HepG2 (cell line): ENCODE measurements around the gene RABL6. TPM values are rescaled to one million over a fixed set of nuclear protein-coding genes. Genes with fewer than 3 reads are reported as not detected.

Experiments used
- ARID2 ChIP-seq: sonication (generic); formaldehyde crosslinking; IDR thresholded peaks from 2 replicates; pipeline ENCODE4 v1.8.1; 2022; ENCODE audit warnings: mild to moderate bottlenecking, missing genetic modification reagents, borderline replicate concordance
- FOXP1 ChIP-seq, 2 experiments: fragments of 450-650 bp in 1 of 2; IDR thresholded peaks; 2 replicates each; pipeline ENCODE4 v1.6.1; 2017 to 2018; ENCODE audit warnings: antibody characterized with exemption in 1 of 2
- HOXA3 ChIP-seq: sonication (generic); formaldehyde crosslinking; IDR thresholded peaks from 2 replicates; pipeline ENCODE4 v1.5.0; 2020; ENCODE audit warnings: missing genetic modification reagents
- KDM6A ChIP-seq: IDR thresholded peaks from 2 replicates; pipeline ENCODE4 v1.6.1; 2016; ENCODE audit warnings: low read depth
- KIAA2018 ChIP-seq: sonication (generic); formaldehyde crosslinking; IDR thresholded peaks from 2 replicates; pipeline ENCODE4 v1.5.0; 2020; ENCODE audit warnings: mild to moderate bottlenecking, missing genetic modification reagents, borderline replicate concordance
- SMARCE1 ChIP-seq: fragments of 450-650 bp; IDR thresholded peaks from 2 replicates; pipeline ENCODE4 v1.6.1; 2017; ENCODE audit warnings: borderline replicate concordance
- STAG1 ChIP-seq: sonication (generic); formaldehyde crosslinking; IDR thresholded peaks from 2 replicates; pipeline ENCODE4 v1.4.0; 2020; ENCODE audit warnings: missing genetic modification reagents
- ZBTB4 ChIP-seq: sonication (generic); formaldehyde crosslinking; IDR thresholded peaks from 2 replicates; pipeline ENCODE4 v1.4.0; 2020; ENCODE audit warnings: missing genetic modification reagents, mild to moderate bottlenecking, borderline replicate concordance
- ZKSCAN5 ChIP-seq: sonication (generic); formaldehyde crosslinking; IDR thresholded peaks from 2 replicates; pipeline ENCODE4 v1.5.1; 2020; ENCODE audit warnings: mild to moderate bottlenecking, missing genetic modification reagents
- ZNF205 ChIP-seq: IDR thresholded peaks from 2 replicates; pipeline ENCODE4 v1.6.1; 2018; ENCODE audit warnings: missing biosample characterization, missing genetic modification reagents
- ZNF333 ChIP-seq: sonication (generic); formaldehyde crosslinking; IDR thresholded peaks from 2 replicates; pipeline ENCODE4 v1.4.0; 2020; ENCODE audit warnings: mild to moderate bottlenecking, missing genetic modification reagents, borderline replicate concordance
- ZNF34 ChIP-seq: sonication (generic); formaldehyde crosslinking; IDR thresholded peaks from 2 replicates; pipeline ENCODE4 v1.4.0; 2020; ENCODE audit warnings: mild to moderate bottlenecking, missing genetic modification reagents, borderline replicate concordance
- ZSCAN12 ChIP-seq: sonication (generic); formaldehyde crosslinking; IDR thresholded peaks from 2 replicates; pipeline ENCODE4 v1.9.0; 2021; ENCODE audit warnings: mild to moderate bottlenecking, missing genetic modification reagents
- polyA plus RNA-seq, 8 experiments: library from polyadenylated mRNA; depleted of rRNA in 3 of 8; stranded (reverse) in 7 of 8; unstranded in 1 of 8; fragments of >200 nt; fragmentation: Illumina TruSeq in 4 of 8; extraction: Trizol in 4 of 8; gene quantifications; 2 replicates each; pipeline versions ENCODE4 v1.2.1 to v1.2.3, GENCODE V29; 2011 to 2016; ENCODE audit warnings: low read depth in 4 of 8, missing spikeins in 1 of 8, mixed read lengths in 1 of 8; ENCODE audit not compliant: insufficient read depth in 1 of 8
- total RNA-seq, 5 experiments: library from RNA; depleted of rRNA; stranded (reverse); fragments of >200 nt; fragmentation: Illumina TruSeq; extraction: Trizol; gene quantifications; 2 replicates each; pipeline ENCODE4 v1.2.3, GENCODE V29; 2016; ENCODE audit warnings: low read depth in 1 of 5
- TF ChIP-seq, protein P1 (sequence below): sonication (generic); formaldehyde crosslinking; IDR thresholded peaks from 2 replicates; pipeline ENCODE4 v1.8.0; 2022; ENCODE audit warnings: mild to moderate bottlenecking, missing genetic modification reagents
- TF ChIP-seq, protein P2 (sequence below): sonication (generic); formaldehyde crosslinking; IDR thresholded peaks from 2 replicates; pipeline ENCODE4 v1.4.0; 2020; ENCODE audit warnings: missing genetic modification reagents, low read depth, mild to moderate bottlenecking, borderline replicate concordance

RABL6 gene
- total and polyA plus RNA-seq, 2 of the 13 experiments (the other 11 are each of a cell fraction or from before 2014, with no cell fraction given), result 81.5 to 125 TPM

DNA sequence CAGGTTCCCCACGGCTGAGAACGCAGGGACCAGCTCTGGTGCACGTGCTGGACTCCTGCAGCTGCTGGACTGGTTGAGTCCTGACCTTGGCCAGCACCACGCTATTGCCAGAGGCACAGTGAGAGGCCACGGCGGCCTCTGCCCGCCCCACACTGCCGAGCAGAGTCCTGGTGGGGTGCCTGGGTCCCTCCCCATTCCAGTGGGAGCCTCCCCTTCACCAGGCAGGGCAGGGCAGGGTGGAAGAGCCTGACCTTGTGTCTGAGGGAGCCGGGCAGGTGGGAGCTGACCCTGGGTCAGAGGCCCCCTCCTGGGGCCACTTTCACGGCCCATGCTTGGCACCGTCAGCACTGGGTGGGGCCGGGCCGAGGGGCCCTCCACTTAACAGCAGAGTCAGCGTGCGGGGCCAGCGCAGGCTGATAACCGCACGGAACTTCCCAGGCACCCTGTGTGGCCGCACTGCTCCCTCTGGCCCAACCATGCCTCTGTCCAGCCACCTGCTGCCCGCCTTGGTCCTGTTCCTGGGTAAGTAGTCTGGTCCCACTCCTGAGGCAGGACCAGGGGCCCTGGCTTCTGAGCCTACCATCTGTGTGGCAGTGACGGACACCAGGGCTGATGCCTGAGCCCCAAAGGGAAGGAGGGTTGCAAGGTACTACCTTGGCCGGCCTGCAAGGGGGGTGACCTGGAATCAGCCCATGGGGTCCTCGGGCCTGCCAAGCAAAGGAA lies 44.4 kb downstream of the RABL6 start, which contains the start of gene MAMDC4 (continued):
- TF ChIP-seq ZNF34 (CRISPR knock-in tag) (no peak), ARID2 (CRISPR knock-in tag) (no peak), ZNF333 (CRISPR knock-in tag) (0 out of 2 replicates have a peak, but pooled peaks have one; percentile 14), ZBTB4 (0 out of 2 replicates have a peak, but pooled peaks have one; percentile 40), HOXA3 (CRISPR knock-in tag) (no peak), ZKSCAN5 (no peak), SMARCE1 (no peak), ZSCAN12 (CRISPR knock-in tag) (no peak), KDM6A (CRISPR knock-in tag) (no peak), STAG1 (no peak), FOXP1 (IDR thresholded peaks at IDR 0.05) (no peak), FOXP1 (CRISPR knock-in tag; IDR thresholded peaks at IDR 0.05) (no peak), ZNF205 (CRISPR knock-in tag) (no peak), KIAA2018 (CRISPR knock-in tag) (no peak)
- TF ChIP-seq, protein P1, sequence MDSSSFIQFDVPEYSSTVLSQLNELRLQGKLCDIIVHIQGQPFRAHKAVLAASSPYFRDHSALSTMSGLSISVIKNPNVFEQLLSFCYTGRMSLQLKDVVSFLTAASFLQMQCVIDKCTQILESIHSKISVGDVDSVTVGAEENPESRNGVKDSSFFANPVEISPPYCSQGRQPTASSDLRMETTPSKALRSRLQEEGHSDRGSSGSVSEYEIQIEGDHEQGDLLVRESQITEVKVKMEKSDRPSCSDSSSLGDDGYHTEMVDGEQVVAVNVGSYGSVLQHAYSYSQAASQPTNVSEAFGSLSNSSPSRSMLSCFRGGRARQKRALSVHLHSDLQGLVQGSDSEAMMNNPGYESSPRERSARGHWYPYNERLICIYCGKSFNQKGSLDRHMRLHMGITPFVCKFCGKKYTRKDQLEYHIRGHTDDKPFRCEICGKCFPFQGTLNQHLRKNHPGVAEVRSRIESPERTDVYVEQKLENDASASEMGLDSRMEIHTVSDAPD (CRISPR knock-in tag), result peak; percentile 87
- TF ChIP-seq, protein P2, sequence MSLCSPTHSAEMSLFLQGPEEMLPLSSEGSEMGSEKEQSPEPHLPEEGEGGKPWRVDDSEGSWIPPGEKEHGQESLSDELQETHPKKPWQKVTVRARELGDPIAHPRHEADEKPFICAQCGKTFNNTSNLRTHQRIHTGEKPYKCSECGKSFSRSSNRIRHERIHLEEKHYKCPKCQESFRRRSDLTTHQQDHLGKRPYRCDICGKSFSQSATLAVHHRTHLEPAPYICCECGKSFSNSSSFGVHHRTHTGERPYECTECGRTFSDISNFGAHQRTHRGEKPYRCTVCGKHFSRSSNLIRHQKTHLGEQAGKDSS (CRISPR knock-in tag), result no peak
